NCI-H128 (cell line): ENCODE measurements around the gene BTBD9.

Experiments
- DNase-seq: peaks from one replicate; lab custom pipeline; 2025; ENCODE audit not compliant: unreplicated experiment; lab: John Stamatoyannopoulos, UW

BTBD9 gene

DNA sequence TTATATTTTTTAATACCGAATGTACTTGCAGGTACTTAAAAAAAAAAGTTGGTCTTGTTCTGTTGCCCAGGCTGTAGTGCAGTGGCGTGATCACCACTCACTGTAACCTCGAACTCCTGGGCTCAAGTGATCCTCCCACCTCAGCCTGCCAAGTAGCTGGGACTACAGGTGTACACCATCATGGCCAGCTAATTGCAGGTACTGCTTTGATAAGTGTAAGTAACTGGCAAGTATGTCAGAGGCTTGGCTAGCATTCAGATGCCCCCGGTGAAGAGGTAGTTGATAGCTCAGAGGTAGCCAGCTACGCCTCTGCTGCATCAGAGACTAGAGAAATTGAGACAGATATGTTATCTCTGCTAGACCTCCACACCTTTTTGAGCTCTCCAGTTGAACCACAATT is 40.5 kb downstream of the BTBD9 start:
- no peak for DNase-seq

DNA sequence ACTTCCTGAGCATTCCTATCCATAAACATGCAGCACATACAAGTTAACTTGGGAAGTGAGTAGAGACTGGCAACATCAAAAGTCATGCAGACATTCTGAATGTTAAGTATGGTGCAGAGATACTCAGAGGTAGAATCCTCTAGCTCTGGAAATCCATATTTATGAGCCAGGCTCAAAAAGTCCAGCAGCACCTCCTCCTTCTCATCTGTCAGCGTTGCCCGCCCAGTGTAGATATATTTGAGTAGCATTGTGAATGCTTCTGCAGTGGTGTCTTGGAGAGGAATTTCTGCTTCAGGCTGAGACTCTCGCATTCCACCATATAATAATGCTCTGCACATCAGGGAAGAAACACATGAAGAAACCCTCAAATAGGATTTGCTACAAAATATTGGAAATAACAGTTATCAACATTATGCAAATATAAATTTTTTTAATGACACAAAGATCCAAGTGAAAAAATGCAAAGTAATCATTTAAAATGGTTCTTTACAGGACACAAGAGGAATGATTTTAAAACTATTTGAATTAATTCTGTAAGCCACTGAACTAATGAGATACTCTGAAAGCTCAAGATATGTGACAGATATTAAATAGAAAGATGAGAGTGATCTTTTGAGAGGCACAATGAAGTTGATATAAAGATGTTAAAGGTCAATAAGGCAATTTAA is 45.6 kb downstream of the BTBD9 start:
- no peak for DNase-seq

DNA sequence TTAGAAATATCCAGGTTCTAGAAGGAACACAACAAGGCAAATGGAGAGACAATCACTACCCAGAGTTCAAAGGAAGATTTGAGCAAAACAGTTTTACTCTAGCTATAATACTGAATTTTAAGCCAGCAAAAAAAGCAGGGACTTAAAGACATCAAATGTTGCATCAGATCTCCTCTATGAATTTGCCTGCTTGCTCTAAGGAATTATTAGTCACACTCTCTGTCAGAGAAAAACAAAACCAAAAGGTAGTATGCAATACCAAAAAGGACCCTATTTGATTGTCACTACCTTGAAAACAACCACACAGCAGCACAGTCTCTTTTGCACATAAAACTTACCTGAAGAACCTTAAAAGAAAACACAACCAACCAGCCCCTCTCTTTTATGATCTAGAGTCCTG is 46.3 kb downstream of the BTBD9 start:
- DNase-seq: no peak

DNA sequence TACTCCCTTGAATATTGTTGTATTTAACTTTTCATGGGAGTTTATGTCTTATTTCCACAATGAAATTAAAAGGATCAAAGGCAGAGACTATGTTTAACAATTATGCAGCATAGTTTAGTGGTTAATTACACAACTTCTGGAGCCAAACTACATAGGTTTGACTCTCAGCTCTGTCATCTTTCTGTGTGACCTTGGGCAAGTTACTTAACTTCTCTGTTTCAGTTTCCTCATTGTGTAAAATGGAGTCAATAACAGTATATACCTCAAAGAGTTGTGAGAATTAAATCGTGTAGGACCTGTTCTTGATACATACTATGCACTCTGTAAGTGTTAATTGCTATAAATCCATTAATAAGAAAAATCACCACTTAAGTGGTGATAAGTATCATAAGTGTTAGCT is 48.3 kb downstream of the BTBD9 start:
- DNase-seq: no peak

DNA sequence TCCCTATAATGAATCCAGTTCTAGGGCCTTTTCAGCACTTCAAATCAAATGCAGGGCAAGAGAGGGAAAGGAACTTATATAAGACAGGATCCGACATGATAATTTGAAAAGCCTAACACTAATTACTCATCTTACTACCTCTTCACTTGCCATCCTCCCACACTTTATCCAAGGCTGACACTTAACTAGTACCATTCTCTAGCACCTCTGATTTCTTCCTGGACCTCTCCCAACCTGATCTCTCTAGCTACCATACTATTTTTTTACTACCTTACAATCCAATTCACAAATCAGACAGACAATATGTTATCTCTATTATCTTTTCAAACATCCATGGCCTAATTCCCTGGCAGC is 50.4 kb downstream of the BTBD9 start:
- DNase-seq: no peak

DNA sequence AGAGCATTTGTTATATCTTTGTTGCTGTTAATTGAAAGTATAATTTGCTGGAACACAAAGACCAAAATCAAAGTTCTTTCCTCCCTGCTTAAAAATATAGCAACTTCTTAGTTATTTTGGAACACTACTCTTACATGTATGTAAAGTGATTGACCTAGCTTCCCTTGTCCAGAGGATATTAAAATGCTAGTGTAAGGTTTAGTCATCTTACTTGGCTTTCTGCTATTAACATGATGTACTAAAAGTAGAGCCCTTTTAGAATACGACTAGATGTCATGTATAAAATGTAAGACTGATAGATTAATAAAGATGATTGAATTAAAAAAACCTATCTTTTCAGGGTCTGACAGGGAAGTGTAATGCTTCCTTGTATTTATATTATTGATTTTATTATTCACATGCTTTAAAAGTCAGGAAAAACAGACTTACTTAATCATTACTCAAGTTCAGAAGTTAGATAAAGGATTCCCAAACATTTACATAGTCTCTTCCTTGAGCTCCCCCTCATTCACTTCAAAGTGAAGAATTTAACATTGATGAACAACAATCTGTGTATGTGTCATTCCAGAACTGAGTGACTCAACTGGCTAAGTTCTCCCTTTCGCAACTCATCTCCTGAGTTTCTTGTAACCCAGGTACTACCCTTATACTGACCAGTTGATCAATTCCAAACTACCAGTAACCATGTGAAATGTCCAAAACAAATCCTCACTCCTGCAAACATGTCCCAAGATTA is 50.9 kb downstream of the BTBD9 start:
- no peak for DNase-seq

DNA sequence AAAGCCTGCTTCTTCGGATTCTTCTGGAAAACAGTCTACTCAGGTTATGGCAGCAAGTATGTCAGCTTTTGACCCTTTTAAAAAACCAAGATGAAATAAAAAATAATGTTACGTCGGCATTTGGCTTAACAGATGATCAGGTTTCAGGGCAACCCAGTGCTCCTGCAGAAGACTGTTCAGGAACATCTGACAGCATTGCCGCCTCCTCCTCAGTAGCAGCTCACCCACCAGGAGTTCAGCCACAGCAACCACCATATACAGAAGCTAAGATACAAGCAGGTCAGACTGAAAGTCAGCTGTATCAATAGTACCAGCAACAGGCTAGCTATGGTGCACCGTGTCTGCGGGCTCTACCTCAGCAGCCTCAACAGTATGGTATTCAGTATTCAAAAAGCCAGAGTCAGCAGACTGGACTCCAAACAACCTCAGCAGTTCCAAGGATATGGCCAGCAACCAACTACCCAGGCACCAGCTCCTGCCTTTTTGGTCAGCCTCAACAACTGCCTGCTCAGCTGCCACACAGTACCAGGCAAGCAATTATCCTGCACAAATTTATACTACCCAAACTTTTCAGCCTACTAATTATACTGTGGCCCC is 51.9 kb downstream of the BTBD9 start:
- no peak for DNase-seq

DNA sequence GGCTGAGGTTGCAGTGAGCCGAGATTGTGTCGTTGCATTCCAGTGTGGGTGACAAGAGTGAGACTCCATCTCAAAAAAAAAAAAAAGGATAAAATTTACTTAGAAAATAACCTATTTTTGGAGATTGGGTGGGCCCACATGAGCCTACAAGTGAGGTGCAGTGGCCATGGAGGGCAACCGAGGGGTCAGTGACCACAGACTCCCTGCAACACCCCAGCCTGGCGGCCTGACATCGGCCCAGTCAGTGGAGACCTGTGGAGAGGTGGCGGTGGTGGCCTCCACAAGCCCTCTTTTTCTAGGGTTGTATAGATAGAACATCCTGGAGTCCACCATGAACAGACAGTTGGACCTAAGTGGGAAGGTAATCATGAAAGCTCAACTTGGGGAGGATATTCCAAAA is 52.7 kb downstream of the BTBD9 start:
- no peak for DNase-seq

DNA sequence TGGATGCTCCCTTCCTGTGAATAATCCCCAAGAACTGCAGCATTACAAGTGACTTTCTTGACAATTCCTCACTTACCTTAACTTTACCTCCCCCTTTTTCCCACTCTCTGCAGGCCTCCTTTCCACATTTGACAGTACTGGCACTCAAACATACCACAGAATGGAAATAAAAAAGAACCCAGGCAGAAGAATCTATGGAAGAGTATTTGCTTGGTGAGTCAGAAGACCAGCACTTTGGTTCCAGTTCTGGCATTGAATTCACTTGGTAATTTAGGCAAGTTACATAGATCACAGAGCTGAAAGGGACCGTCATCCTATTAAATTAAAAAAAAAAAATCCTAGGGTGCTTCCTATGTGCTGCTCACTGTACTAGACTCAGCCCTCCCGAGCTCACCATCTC is 55.0 kb downstream of the BTBD9 start:
- DNase-seq: no peak

DNA sequence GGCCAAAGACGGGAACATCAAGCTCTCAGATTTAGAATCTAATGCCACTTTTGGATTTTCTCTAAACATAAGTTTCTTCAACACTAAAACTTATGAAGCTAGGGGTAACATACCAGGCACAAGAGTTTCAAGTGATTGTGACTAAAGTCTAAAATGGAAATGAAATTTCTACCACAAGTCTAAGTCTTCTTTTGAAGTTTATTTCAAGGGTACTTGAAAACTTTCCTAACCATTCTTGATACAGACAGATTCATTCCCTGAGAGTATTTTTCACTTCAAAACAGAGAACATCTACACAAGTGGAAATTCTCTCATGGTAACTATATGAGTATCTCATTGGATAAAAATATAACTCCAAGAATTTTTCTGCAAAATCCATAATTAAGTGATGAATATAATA is 56.2 kb downstream of the BTBD9 start:
- DNase-seq: no peak

DNA sequence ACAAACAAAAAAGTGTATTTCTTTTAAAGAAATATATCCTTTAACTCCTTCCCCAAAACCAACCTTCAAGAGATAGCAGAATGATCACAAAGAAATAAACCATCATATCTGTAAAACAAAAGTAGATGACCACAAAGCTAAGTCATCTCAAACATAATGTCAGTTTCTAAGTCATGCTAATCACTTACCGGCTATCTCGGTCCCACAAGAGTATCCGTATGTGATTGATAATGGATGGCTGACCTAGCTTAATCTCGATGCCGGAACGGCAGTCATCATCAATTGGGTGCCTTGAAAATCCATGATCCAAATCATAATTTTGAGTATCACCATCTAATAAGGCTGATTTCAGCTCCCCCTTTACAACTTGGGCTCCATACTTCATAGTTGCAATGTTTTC is 59.7 kb downstream of the BTBD9 start:
- DNase-seq: no peak

DNA sequence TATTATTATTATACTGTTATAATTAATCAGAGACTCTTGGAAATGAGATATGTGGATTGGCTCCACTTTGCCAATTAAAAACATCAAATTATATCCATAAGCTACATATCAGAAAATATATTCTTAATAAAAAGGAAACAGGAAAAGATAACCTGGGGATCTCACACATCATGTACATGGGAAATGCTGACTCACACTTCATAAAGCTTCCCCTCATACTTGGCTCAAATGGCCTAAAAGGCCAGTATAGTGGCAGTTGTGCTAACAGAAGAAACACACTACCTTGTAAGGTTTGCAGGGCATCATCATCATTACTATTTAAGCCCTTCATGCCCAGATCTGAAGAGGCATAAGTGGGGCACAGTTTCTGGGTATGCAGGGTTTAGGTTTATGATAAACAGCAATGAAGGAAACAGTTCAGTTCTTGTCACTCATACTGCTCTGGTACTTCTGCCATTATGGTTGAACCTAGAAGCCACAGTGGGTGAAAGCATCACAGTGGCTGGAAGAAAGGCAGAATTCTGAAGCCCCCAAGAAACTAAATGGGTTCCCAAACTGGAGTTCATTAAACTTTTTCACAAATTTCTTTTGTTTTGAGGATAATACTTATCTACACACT is 60.6 kb downstream of the BTBD9 start:
- no peak for DNase-seq

DNA sequence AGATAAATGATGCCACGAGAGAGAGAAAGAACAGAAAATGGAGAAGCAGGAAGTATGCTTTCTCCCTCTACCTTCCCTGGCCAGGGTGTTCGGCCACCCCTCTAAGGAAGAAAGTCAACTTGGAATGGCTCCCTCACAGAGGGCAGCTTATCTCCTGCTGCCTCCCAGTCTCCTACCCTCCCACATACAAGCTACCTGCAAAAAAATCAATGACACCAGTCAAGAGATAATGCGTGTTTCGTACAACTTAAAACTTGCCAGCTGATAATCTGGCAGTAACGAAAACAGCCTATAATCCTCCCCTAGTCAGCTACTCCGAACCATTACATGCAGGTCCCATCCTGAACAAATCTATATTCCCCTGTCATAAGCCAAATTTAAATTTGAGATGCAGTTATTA is 61.7 kb downstream of the BTBD9 start:
- DNase-seq: no peak

DNA sequence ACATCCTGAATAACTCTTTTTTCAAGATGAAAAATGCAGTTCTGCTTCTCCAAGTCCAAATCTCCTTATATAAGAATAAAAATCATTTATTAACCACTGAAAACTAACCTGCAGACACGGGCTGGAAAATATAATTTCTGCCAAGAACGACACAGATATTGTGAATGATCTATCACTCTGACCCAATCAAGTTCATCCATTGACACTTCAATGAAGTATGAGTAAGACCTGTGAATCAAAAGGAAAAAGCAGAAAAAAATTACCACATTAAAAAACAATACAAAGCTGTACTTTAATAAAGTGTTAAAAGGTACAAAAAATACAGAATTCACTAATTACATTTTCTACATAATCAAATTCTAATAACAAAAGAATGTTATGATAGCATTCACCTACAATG is 62.2 kb downstream of the BTBD9 start:
- no peak for DNase-seq

DNA sequence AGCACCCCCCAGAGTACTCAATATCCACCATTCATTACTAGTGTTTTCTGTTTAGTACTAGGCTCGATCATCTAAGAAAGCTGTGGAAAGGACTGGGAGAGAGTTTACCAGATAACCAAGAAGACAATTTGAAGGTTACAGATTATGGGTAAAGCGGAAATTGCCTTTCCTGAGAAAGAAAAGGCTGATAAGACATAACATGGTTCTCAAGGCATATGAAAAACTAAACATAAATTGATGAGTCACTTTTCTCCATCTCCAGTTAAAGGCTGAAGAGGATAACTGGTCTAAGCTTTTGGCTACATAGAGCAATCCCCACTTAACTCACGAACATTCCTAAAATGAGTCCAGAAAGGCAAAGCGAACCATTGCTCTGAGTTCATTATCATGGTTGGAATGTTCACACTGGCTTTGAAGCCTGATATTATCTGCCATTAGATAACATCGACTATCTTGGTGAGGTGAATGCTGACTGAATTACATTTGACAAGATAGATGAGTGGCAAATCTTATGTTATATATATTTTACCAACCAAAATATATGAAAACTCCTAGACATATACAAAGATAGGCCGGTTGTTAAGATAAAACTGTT is 65.8 kb downstream of the BTBD9 start:
- DNase-seq: no peak

DNA sequence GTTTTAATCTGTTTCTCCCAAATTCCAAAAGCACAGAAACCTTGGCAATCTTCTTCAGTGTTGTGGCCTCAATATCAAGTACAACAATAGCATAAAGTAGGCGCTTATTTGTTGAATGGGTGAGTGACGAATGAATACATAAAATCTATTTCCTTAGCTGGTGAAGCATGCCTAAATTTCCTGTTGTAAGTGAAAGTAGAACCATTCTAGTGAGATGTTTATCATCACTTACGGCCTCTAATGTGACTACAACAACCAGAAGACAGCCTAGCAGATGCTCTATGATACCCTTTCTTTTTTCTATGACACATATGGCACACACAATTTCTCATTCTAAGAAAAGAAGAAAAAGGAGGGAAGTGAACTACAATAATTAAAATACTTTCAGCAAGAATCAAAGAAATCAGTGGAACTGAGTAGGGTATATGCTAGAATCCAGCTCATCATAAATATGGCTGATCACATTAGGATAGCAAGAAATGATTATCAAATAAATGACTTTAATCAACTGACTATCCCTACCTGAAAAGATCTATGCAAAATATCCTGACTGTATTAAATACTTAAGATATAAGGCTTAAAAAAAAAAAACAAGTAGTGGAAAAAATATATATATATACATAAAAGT is 67.4 kb downstream of the BTBD9 start:
- no peak for DNase-seq

DNA sequence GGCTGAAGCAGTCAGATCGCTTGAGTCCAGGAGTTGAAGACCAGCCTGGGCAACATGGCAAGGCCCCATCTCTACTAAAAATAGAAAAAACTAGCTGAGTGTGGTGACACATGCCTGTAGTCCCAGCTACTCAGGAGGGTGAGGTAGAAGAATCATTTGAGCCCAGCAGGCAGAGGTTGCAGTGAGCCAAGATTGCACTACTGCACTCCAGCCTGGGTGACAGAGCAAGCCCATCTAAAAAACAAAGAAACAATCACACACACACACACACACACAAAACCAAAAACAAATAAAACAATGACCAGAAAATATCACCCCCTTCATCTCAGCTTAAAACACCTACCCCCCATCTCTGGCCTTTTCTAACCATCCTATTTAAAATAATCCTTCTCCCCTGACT is 68.0 kb downstream of the BTBD9 start:
- no peak for DNase-seq

DNA sequence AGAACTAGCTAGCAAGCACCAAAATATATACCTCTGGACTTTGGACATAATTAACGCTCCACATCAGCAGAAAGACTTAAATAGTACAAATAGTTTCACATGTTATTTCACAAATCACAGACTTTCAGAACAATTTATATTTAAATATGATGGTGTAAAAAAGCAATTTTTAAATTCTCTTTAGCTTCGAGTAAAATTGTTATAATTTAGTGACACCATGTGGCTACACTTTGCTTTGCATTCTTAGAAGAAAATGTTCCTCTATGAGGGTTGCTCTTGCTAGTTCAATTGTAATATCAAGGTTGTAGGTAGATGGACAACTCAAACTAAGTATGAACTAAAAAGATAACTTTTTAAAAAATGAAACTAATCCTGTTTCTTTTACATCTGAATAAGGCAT is 69.0 kb downstream of the BTBD9 start:
- no peak for DNase-seq

DNA sequence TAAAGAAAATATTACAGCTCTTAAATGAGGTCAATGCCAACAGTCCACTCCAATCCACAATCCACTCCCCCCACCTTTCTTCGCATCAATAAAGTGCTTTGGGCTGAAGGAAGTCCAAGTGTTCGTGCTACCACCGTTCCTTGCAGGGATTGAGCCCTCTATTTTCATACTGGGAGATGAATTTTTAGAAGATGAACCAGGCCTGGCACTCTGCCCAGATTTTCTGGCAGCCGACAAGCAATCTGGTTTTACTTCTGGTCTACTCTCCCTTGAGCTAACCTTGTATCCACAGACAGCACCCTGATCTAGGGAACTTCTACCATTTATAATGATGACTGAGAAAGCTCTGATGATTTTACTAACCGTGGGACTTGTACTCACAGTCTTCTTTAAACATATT is 72.3 kb downstream of the BTBD9 start:
- DNase-seq: peak; percentile 24

DNA sequence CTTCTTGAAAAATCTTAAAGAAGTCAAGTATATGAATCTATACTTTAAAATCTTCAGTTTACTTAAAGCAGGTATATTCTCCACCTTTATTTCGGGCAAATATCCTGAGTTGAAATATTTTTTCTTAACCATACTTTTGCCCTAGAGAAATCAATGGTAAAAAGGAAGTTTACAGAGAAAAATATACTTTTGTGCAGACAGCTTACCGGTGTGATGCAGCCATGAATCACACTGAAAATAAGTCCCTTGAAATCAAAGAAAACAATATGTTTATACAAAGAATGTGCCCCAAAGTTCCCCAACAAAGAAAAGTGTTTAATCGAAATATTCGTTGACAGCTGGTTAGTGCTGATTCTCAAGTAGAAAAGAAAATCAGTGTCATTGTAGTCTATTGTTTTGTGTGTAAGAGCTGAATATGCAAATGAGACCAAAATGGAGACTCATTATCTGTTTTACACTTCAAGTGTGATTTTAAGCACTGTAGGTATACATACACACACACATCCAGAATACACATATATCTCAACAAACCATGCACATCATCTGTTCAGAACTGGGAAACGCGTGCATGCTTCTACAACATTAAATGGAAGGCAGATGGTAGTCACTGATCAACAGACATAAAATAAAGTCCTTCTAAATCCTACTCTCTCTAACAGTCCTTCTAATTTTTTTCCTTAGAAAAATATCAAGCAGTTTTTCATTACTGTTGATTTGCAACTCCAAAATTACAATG is 73.3 kb downstream of the BTBD9 start:
- DNase-seq: no peak

DNA sequence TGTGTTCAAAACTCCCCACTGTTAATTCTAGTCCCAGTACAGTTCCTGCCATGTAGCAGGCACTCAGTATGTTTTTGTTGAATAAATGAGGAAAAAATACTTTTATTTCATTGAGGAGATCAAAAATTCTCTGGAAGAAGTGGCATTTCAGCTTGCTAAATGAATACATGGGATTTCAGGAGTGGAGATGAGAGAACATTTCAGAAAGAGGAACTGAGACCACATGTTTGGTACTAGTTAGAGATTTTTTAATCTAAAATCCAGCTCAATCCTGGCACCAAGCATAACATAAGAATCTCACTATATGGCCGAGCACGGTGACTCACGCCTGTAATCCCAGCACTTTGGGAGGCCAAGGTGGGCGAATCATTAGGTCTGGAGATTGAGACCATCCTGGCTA is 75.4 kb downstream of the BTBD9 start:
- DNase-seq: no peak
